GM12878 (cell line): ENCODE measurements around the gene MELTF. TPM values are rescaled to one million over a fixed set of nuclear protein-coding genes. Genes with fewer than 3 reads are reported as not detected.

Experiments
- ATAC-seq: fragments of 200-7000 bp; cut with Tn5 transposase; 3 replicates; pipeline ENCODE4 v1.9.1; 2020; ENCODE audit warnings: mild to moderate bottlenecking, moderate library complexity
- BruUV-seq: library from RNA; stranded (reverse); fragments of 400-500 nt; replicated peaks from 2 replicates; lab custom pipeline; 2021; lab: Mats Ljungman, UMichigan
- CTCF ChIA-PET: fragments of 300-600 bp; sonication (Branson Sonifier 250); formaldehyde crosslinking; extraction: SDS; loops from one replicate; lab custom pipeline; 2021; ENCODE audit warnings: inconsistent platforms; lab: Yijun Ruan, JAX
- POLR2A ChIA-PET: fragments of 350-600 bp; formaldehyde crosslinking; extraction: SDS; loops from one replicate; lab custom pipeline; 2021; ENCODE audit warnings: inconsistent platforms; lab: Charles Lee
- RAD21 ChIA-PET: fragments of 300-600 bp; sonication (Branson Sonifier 250); formaldehyde crosslinking; loops from one replicate; lab custom pipeline; 2023; ENCODE audit warnings: antibody characterized with exemption; ENCODE audit not compliant: unreplicated experiment; lab: Charles Lee
- SMC1A ChIA-PET: fragments of 300-600 bp; sonication (Branson Sonifier 250); formaldehyde crosslinking; loops from one replicate; lab custom pipeline; 2023; ENCODE audit not compliant: unreplicated experiment, uncharacterized antibody; lab: Charles Lee
- DNase-seq: peaks from one replicate; pipeline ENCODE4 v3.0.0-alpha.2; 2011; ENCODE audit warnings: low read depth, low spot score
- FAIRE-seq: peaks from 3 replicates; lab custom pipeline; 2011; peaks lifted over from hg19 to GRCh38; lab: Jason Lieb, UNC
- H2AFZ ChIP-seq: 2 replicates; pipeline ENCODE4 v1.6.0; 2011; ENCODE audit warnings: low read depth, low read length, control low read depth; ENCODE audit not compliant: control insufficient read depth
- H3K27ac ChIP-seq: 2 replicates; pipeline ENCODE4 v1.5.1; 2011; ENCODE audit warnings: control low read depth; ENCODE audit not compliant: control insufficient read depth, insufficient read depth
- H3K27me3 ChIP-seq, 2 experiments: replicated peaks in 1 of 2; 2 replicates each; pipeline versions ENCODE4 v1.6.0 to v1.6.1; 2011; ENCODE audit warnings: low read length in 1 of 2; ENCODE audit not compliant: control insufficient read depth in 2 of 2, insufficient read depth in 2 of 2
- H3K36me3 ChIP-seq, 2 experiments: 2 replicates each; pipeline ENCODE4 v1.5.1; 2011; ENCODE audit warnings: low read length in 1 of 2; ENCODE audit not compliant: control insufficient read depth in 2 of 2, insufficient read depth in 2 of 2
- H3K4me1 ChIP-seq: 2 replicates; pipeline ENCODE4 v1.6.1; 2011; ENCODE audit warnings: mild to moderate bottlenecking, low read length, moderate library complexity, mixed read lengths; ENCODE audit not compliant: control insufficient read depth, insufficient read depth
- H3K4me2 ChIP-seq: 2 replicates; pipeline ENCODE4 v1.6.0; 2011; ENCODE audit warnings: control low read depth; ENCODE audit not compliant: control insufficient read depth, insufficient read depth
- H3K4me3 ChIP-seq: fragments of 200-600 bp; sonication (generic); 2 replicates; pipeline ENCODE4 v1.5.1; 2016
- H3K79me2 ChIP-seq: 2 replicates; pipeline ENCODE4 v1.6.0; 2011; ENCODE audit warnings: low read length; ENCODE audit not compliant: control insufficient read depth, insufficient read depth
- H3K9ac ChIP-seq: 2 replicates; pipeline ENCODE4 v1.8.0; 2011; ENCODE audit warnings: low read length, control low read depth, mixed read lengths; ENCODE audit not compliant: control insufficient read depth, insufficient read depth
- H3K9me3 ChIP-seq: replicated peaks from 3 replicates; pipeline ENCODE4 v1.5.1; 2011; ENCODE audit warnings: mild to moderate bottlenecking, low read length; ENCODE audit not compliant: control insufficient read depth, insufficient read depth
- H4K20me1 ChIP-seq: 2 replicates; pipeline ENCODE4 v1.6.0; 2011; ENCODE audit not compliant: control insufficient read depth, insufficient read depth
- BRCA1 ChIP-seq: IDR thresholded peaks from 2 replicates; pipeline ENCODE4 v1.6.1; 2011; ENCODE audit warnings: low read depth, low read length, improper control_type of control experiment
- EP300 ChIP-seq, 2 experiments: fragments of 150-350 bp in 1 of 2; IDR thresholded peaks; 2 replicates each; pipeline ENCODE4 v1.6.1; 2011 to 2012; ENCODE audit warnings: low read depth in 2 of 2, low read length in 2 of 2, borderline replicate concordance in 1 of 2, improper control_type of control experiment in 1 of 2, inconsistent platforms in 1 of 2; ENCODE audit not compliant: control insufficient read depth in 1 of 2
- MXI1 ChIP-seq: fragments of 150-350 bp; IDR thresholded peaks from 2 replicates; pipeline ENCODE4 v1.6.1; 2011; ENCODE audit warnings: low read depth, mild to moderate bottlenecking, inconsistent platforms, low read length, improper control_type of control experiment
- NFYA ChIP-seq: IDR thresholded peaks from 2 replicates; pipeline ENCODE4 v1.6.1; 2011; ENCODE audit warnings: low read depth, mild to moderate bottlenecking, low read length, improper control_type of control experiment, borderline replicate concordance
- POLR2A ChIP-seq: IDR thresholded peaks from 2 replicates; pipeline ENCODE4 v1.6.1; 2011; ENCODE audit warnings: low read depth, mild to moderate bottlenecking, low read length
- POLR2AphosphoS5 ChIP-seq: IDR thresholded peaks from 2 replicates; pipeline ENCODE4 v1.6.1; 2011; ENCODE audit warnings: mild to moderate bottlenecking, low read length, inconsistent platforms
- TAF1 ChIP-seq: IDR thresholded peaks from 2 replicates; pipeline ENCODE4 v1.6.1; 2011; ENCODE audit warnings: mild to moderate bottlenecking, low read depth, low read length, borderline replicate concordance
- TBL1XR1 ChIP-seq: IDR thresholded peaks from 2 replicates; pipeline ENCODE4 v1.6.1; 2012; ENCODE audit warnings: low read depth, low read length, improper control_type of control experiment
- WGBS: methylation state at CpG from one replicate; pipeline ENCODE4 v1.1.6; 2016; ENCODE audit warnings: low lambda C conversion rate; ENCODE audit not compliant: insufficient replicate concordance, insufficient coverage; ENCODE audit errors: missing lambda C conversion rate; 5-methylcytosine and 5-hydroxymethylcytosine counted together
- in situ Hi-C: fragments of 300-500 bp; cut with MboI; formaldehyde crosslinking; loops from 9 replicates; pipeline ENCODE4 v1.14.3; 2018; ENCODE audit warnings: mixed read lengths
- intact Hi-C: fragments of 100-400 bp; cut with micrococcal nuclease; formaldehyde crosslinking; loops from one replicate; pipeline ENCODE4 v1.14.2; 2022; ENCODE audit not compliant: unreplicated experiment
- polyA plus RNA-seq, 11 experiments: library from polyadenylated mRNA; depleted of rRNA in 4 of 11; unstranded in 6 of 11; stranded (reverse) in 5 of 11; fragments of >200 nt; fragmentation: Nextera tagmentation in 4 of 11; fragmentation: Illumina TruSeq in 1 of 11; extraction: Ambion mirVana in 4 of 11; extraction: Trizol in 1 of 11; gene quantifications; 1 replicate in 1 of 11; 2 replicates in 10 of 11; pipeline versions ENCODE4 v1.2.1 to v1.2.3, GENCODE V29; 2011 to 2016; ENCODE audit warnings: inconsistent platforms in 2 of 11, missing spikeins in 2 of 11, low read depth in 1 of 11
- total RNA-seq, 4 experiments: library from RNA; depleted of rRNA in 3 of 4; stranded (reverse); fragments of >200 nt in 3 of 4; fragmentation: Illumina TruSeq in 1 of 4; extraction: Trizol in 1 of 4; gene quantifications; 2 replicates each; pipeline versions ENCODE4 v1.2.1 to v1.2.3, GENCODE V29; 2013 to 2021
- TF ChIP-seq, protein P1 (sequence below): fragments of 450-650 bp; formaldehyde crosslinking; IDR thresholded peaks from 2 replicates; pipeline ENCODE4 v1.4.0; 2022; ENCODE audit warnings: mild to moderate bottlenecking, moderate library complexity
- TF ChIP-seq, protein P2 (sequence below): IDR thresholded peaks from 2 replicates; pipeline ENCODE4 v1.6.1; 2012; ENCODE audit warnings: low read length, inconsistent platforms
- TF ChIP-seq, protein P3 (sequence below): IDR thresholded peaks from 2 replicates; pipeline ENCODE4 v1.6.1; 2011; ENCODE audit warnings: borderline replicate concordance, low read depth, mild to moderate bottlenecking, moderate library complexity, mixed read lengths, low read length; ENCODE audit not compliant: insufficient read depth; ENCODE audit errors: extremely low read length

The MELTF gene
- total and polyA plus RNA-seq, 10 of the 15 experiments (the other 5 are each of a cell fraction or from before 2014, with no cell fraction given): 0.55 to 49.1 (median 11.1) TPM

DNA sequence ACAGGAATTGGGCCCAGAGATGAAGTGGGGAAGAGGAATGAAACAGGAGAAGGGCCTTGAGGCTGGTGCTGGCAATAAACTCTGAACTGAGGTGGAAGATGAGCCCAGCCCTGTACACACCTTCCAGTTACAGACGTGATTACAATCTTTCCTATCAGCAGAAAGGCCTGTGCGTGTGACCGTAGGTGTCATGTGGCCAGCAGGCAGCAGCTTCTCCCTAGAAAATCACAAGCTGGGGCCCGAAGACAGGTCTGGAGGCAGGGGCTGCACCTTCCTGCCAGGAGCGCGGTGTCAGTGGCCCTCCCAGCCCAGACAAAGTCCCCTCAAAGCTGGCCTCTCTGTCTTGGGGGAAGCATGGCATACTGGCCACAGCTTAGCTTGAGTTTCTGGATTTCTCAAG, 44.3 kb downstream of the MELTF start:
- H3K4me2 ChIP-seq: no peak overlapping the region
- no peak overlapping the region for H3K27ac ChIP-seq
- no peaks in the 10 kb centered on the region for H3K79me2 ChIP-seq
- no peak for DNase-seq
- no peaks in the 10 kb centered on the region for H3K27me3 ChIP-seq
- no TSS peak for BruUV-seq
- no peaks in the 10 kb centered on the region for H4K20me1 ChIP-seq
- POLR2A ChIA-PET: no interaction called here
- H3K9ac ChIP-seq: no peak overlapping the region
- SMC1A ChIA-PET: no interaction called here
- WGBS: 57% methylated on average over 6 of the region's 6 CpGs
- ATAC-seq: no peak
- no peak overlapping the region for H3K4me3 ChIP-seq
- H2AFZ ChIP-seq: no peak overlapping the region
- FAIRE-seq: no peak
- RAD21 ChIA-PET: no interaction called here
- intact Hi-C loops (no loop called here), in situ Hi-C loops (loop anchor here (25.0 kb wide), 1 partner anchor 527 kb away; no protein-coding TSS in a partner anchor)
- no peaks in the 10 kb centered on the region for H3K36me3 ChIP-seq
- H3K4me1 ChIP-seq: peaks cover 3% of the 10 kb centered on the region; the same call in 1 of the 2 replicates
- H3K9me3 ChIP-seq: peaks cover 6% of the 10 kb centered on the region
- CTCF ChIA-PET: interaction anchor here (1.1 kb wide), 1 partner anchor 24 kb away, joined by 3 read pairs; no protein-coding TSS in a partner anchor
- no peak for TF ChIP-seq TAF1
- no peak for TF ChIP-seq MXI1
- TF ChIP-seq, protein P1, sequence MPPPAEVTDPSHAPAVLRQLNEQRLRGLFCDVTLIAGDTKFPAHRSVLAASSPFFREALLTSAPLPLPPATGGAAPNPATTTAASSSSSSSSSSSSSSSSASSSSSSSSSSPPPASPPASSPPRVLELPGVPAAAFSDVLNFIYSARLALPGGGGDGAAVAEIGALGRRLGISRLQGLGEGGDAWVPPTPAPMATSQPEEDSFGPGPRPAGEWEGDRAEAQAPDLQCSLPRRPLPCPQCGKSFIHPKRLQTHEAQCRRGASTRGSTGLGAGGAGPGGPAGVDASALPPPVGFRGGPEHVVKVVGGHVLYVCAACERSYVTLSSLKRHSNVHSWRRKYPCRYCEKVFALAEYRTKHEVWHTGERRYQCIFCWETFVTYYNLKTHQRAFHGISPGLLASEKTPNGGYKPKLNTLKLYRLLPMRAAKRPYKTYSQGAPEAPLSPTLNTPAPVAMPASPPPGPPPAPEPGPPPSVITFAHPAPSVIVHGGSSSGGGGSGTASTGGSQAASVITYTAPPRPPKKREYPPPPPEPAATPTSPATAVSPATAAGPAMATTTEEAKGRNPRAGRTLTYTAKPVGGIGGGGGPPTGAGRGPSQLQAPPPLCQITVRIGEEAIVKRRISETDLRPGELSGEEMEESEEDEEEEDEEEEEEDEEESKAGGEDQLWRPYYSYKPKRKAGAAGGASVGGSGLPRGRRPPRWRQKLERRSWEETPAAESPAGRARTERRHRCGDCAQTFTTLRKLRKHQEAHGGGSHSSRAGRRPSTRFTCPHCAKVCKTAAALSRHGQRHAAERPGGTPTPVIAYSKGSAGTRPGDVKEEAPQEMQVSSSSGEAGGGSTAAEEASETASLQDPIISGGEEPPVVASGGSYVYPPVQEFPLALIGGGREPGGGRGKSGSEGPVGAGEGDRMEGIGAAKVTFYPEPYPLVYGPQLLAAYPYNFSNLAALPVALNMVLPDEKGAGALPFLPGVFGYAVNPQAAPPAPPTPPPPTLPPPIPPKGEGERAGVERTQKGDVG (CRISPR knock-in tag): no peak
- no peak for TF ChIP-seq POLR2AphosphoS5
- TF ChIP-seq, protein P2, sequence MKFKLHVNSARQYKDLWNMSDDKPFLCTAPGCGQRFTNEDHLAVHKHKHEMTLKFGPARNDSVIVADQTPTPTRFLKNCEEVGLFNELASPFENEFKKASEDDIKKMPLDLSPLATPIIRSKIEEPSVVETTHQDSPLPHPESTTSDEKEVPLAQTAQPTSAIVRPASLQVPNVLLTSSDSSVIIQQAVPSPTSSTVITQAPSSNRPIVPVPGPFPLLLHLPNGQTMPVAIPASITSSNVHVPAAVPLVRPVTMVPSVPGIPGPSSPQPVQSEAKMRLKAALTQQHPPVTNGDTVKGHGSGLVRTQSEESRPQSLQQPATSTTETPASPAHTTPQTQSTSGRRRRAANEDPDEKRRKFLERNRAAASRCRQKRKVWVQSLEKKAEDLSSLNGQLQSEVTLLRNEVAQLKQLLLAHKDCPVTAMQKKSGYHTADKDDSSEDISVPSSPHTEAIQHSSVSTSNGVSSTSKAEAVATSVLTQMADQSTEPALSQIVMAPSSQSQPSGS: no peak
- TF ChIP-seq, protein P3, sequence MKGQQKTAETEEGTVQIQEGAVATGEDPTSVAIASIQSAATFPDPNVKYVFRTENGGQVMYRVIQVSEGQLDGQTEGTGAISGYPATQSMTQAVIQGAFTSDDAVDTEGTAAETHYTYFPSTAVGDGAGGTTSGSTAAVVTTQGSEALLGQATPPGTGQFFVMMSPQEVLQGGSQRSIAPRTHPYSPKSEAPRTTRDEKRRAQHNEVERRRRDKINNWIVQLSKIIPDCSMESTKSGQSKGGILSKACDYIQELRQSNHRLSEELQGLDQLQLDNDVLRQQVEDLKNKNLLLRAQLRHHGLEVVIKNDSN: no peak
- TF ChIP-seq POLR2A: no peak
- no peak for TF ChIP-seq EP300 (IDR thresholded peaks at IDR 0.05; ENCODE audit: borderline replicate concordance in 1 of 2, control insufficient read depth in 1 of 2, low read depth in 2 of 2, low read length in 2 of 2)
- TF ChIP-seq TBL1XR1: no peak
- TF ChIP-seq NFYA: no peak
- TF ChIP-seq BRCA1: no peak
